ENCODE data around the gene PSMD9. TPM values are rescaled to one million over a fixed set of nuclear protein-coding genes. Genes with fewer than 3 reads are reported as not detected.
"Not testable (repeated sequence)": the region's sequence is repeated elsewhere in the genome, so short reads cannot be mapped to it uniquely, and the experiment has no call there.

PSMD9 gene
- total RNA-seq, 4 donors from 2014 or later: 52.1 to 104 (median 71.4) TPM

GRCh38 chr12:121889274-121889624 is 659 bp downstream of the PSMD9 start:
- no peak for DNase-seq
- H3K9me3 ChIP-seq: no peaks in the 10 kb centered on the region
- H3K27me3 ChIP-seq: peaks cover 0 to 7% (median 0%) of the 10 kb centered on the region in 4 donors
- 0% methylated on average over 6 to 7 of the region's 7 CpGs for WGBS, 2 donors
- peak overlapping the region; percentile 75 to 89 (median 82) for H3K4me3 ChIP-seq
- intact Hi-C loops (cut with DNase I): loop anchor here (10.0 kb wide), 1 partner anchor 74 kb away; no protein-coding TSS in a partner anchor
- TF ChIP-seq CTCF (IDR thresholded peaks at IDR 0.05) (no peak), POLR2A (IDR thresholded peaks at IDR 0.05) (no peak)
- peaks cover 0 to 22% (median 0%) of the 10 kb centered on the region in 3 donors for H3K36me3 ChIP-seq
- H3K27ac ChIP-seq: peak overlapping the region; percentile 95 to 98 (median 98)
- H3K4me1 ChIP-seq: peaks cover 18 to 52% (median 28%) of the 10 kb centered on the region in 3 donors

GRCh38 chr12:121889661-121890060 is 1.1 kb downstream of the PSMD9 start:
- intact Hi-C loops (cut with DNase I): loop anchor here (10.0 kb wide), 1 partner anchor 75 kb away; no protein-coding TSS in a partner anchor
- H3K4me1 ChIP-seq: peaks cover 20 to 56% (median 33%) of the 10 kb centered on the region in 3 donors
- H3K36me3 ChIP-seq: peaks cover 0 to 26% (median 0%) of the 10 kb centered on the region in 3 donors
- not testable (repeated sequence) for H3K27me3 ChIP-seq, DNase-seq, H3K9me3 ChIP-seq
- H3K4me3 ChIP-seq: peak overlapping the region; percentile 75 to 89 (median 82)
- 13 to 36% methylated on average over 5 to 6 of the region's 6 CpGs for WGBS, 2 donors
- H3K27ac ChIP-seq: peak overlapping the region; percentile 95 to 98 (median 98)

GRCh38 chr12:121892673-121893561 is 4.3 kb downstream of the PSMD9 start:
- no peak for DNase-seq
- Histone ChIP-seq H3K4me3 (no peak overlapping the region), H3K27ac (peak overlapping the region in 2 of 4 donors; percentile 72 to 77), H3K9me3 (no peaks in the 10 kb centered on the region), H3K4me1 (peaks cover 20 to 56% (median 33%) of the 10 kb centered on the region in 3 donors), H3K27me3 (no peaks in the 10 kb centered on the region), H3K36me3 (peaks cover 0 to 59% (median 3%) of the 10 kb centered on the region in 3 donors)
- TF ChIP-seq POLR2A (IDR thresholded peaks at IDR 0.05) (no peak), CTCF (IDR thresholded peaks at IDR 0.05) (no peak)
- intact Hi-C loops (cut with DNase I): no loop called here
- WGBS, 2 donors: 88 to 89% methylated on average over 11 to 13 of the region's 13 CpGs

GRCh38 chr12:121893961-121894460 is 5.4 kb downstream of the PSMD9 start:
- WGBS, 2 donors: 0 to 22% methylated on average over 1 of the region's 1 CpG
- DNase-seq: no peak

GRCh38 chr12:121894633-121895032 is 6.0 kb downstream of the PSMD9 start:
- WGBS, 2 donors: 78 to 83% methylated on average over 6 to 7 of the region's 7 CpGs
- DNase-seq: no peak
- intact Hi-C loops (cut with DNase I): no loop called here
- peak in 3 of 6 experiments; percentile 13 to 20 (median 18) for TF ChIP-seq CTCF (IDR thresholded peaks at IDR 0.05)
- TF ChIP-seq POLR2A (IDR thresholded peaks at IDR 0.05): no peak
- Histone ChIP-seq H3K27me3 (no peaks in the 10 kb centered on the region), H3K36me3 (peaks cover 3 to 76% (median 11%) of the 10 kb centered on the region in 3 donors), H3K4me3 (no peak overlapping the region), H3K27ac (peak overlapping the region in 3 of 4 donors; percentile 42 to 77 (median 72)), H3K9me3 (no peaks in the 10 kb centered on the region), H3K4me1 (peaks cover 18 to 43% (median 27%) of the 10 kb centered on the region in 3 donors)

More at GRCh38 chr12:121893961-121894460, 5.4 kb downstream of the PSMD9 start:
- intact Hi-C loops (cut with DNase I): no loop called here
- TF ChIP-seq CTCF (IDR thresholded peaks at IDR 0.05): no peak
- no peak for TF ChIP-seq POLR2A (IDR thresholded peaks at IDR 0.05)
- Histone ChIP-seq H3K9me3 (no peaks in the 10 kb centered on the region), H3K36me3 (peaks cover 0 to 69% (median 5%) of the 10 kb centered on the region in 3 donors), H3K27me3 (no peaks in the 10 kb centered on the region), H3K4me1 (peaks cover 20 to 49% (median 31%) of the 10 kb centered on the region in 3 donors), H3K4me3 (peak overlapping the region in 1 of 4 donors; percentile 2), H3K27ac (peak overlapping the region in 3 of 4 donors; percentile 42 to 77 (median 72))
